ENCODE measurements around the gene KRT7.
"Not testable (repeated sequence)": the region's sequence is repeated elsewhere in the genome, so short reads cannot be mapped to it uniquely, and the experiment has no call there.

Gene KRT7

DNA sequence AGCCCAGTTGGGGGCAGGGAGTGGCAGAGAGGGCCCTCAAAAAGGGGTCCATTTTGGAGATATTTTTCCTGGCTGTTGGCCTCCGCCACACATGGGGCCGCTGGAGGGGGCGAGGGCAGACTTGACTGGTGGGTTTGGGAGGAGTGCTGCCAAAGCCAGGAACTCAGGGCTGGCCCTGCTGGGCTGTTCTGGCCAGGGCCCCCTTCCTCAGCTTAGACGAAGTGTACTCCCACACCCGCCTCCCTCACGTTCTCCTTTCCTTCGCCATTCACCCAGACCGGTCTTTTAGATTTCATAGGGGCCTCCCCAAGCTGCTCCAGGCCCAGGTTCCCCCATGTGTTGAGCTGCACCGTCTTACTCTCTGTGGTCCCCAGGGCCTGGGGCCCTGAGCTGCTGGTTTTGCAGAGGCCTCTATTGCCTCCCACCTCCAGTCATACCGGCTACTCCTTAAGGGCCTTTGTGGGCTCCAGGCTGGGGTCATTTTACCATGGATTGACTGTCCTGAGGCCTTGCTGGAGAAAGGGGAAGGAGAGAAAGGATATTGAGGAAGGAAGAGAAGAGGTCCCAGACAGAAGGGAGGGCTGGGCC, 1.3 kb downstream of the KRT7 start:
- FAIRE-seq (no peak), DNase-seq (ENCODE audit: insufficient read length) (no peak)
- TF ChIP-seq TAF1 (IDR thresholded peaks at IDR 0.05; ENCODE audit: borderline replicate concordance, low read depth, low read length) (no peak), POLR2AphosphoS5 (IDR thresholded peaks at IDR 0.05; ENCODE audit: low read depth, low read length) (no peak), POLR2A (IDR thresholded peaks at IDR 0.05; ENCODE audit: low read depth, low read length) (no peak)

DNA sequence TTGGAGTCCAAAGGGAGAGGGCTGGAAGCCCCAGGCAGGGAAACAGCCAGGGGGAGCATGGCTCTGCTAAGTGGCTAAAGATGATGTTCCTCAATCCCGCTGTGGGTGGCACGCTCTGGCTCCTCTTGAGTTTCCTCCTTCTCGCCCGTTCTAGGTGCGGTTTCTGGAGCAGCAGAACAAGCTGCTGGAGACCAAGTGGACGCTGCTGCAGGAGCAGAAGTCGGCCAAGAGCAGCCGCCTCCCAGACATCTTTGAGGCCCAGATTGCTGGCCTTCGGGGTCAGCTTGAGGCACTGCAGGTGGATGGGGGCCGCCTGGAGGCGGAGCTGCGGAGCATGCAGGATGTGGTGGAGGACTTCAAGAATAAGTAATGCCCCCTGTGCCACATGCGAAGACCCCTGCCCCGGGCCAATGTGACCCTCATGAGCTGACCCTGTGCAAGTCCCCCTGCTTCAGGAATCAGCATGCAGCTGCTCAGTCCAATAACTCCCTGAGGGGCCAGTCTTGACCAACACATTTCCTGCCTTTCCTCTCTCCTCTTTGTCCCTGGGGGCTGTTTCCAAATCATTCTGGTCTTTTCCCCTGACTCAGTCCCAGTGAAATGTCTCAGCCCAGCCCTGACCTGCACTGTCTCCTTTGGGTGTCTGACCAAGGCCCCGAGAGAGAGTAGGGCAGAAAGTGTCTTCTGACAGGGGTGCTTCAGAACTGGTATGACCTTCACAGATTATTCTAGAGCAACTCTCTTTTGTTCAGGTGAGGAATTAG, 2.1 kb downstream of the KRT7 start:
- DNase-seq (ENCODE audit: insufficient read length), result no peak
- FAIRE-seq, result no peak
- TF ChIP-seq TAF1 (IDR thresholded peaks at IDR 0.05; ENCODE audit: borderline replicate concordance, low read depth, low read length) (no peak), POLR2A (IDR thresholded peaks at IDR 0.05; ENCODE audit: low read depth, low read length) (no peak), POLR2AphosphoS5 (IDR thresholded peaks at IDR 0.05; ENCODE audit: low read depth, low read length) (no peak)

DNA sequence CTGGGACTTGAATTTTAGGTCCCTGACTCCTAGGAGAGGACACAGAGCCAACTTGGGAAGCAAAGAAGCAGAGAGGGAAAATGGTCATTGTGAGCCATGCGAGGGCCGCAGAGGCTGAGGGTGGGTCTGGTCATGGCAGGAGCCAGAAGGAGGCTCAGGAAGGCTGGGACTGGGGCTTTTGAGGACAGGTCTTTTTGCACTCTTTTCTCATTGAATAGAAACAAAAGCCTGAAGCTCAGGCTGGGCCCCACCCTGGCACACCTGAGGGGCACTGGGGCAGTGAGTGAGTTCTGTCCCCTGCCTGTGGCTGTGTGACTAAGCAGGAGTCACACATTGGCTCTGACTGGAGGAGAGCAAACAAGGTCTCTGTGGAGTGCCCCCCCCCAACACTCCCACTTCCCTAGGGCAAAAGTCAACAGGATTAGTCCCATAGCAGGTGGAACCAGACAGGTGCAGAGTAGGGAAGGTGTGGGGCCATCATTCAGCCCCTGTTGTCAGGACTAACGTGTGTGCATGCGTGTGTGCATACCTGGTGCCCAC, 2.8 kb downstream of the KRT7 start:
- no peak for DNase-seq (ENCODE audit: insufficient read length)
- TF ChIP-seq POLR2AphosphoS5 (IDR thresholded peaks at IDR 0.05; ENCODE audit: low read depth, low read length) (no peak), POLR2A (IDR thresholded peaks at IDR 0.05; ENCODE audit: low read depth, low read length) (no peak)
- no peak for FAIRE-seq

DNA sequence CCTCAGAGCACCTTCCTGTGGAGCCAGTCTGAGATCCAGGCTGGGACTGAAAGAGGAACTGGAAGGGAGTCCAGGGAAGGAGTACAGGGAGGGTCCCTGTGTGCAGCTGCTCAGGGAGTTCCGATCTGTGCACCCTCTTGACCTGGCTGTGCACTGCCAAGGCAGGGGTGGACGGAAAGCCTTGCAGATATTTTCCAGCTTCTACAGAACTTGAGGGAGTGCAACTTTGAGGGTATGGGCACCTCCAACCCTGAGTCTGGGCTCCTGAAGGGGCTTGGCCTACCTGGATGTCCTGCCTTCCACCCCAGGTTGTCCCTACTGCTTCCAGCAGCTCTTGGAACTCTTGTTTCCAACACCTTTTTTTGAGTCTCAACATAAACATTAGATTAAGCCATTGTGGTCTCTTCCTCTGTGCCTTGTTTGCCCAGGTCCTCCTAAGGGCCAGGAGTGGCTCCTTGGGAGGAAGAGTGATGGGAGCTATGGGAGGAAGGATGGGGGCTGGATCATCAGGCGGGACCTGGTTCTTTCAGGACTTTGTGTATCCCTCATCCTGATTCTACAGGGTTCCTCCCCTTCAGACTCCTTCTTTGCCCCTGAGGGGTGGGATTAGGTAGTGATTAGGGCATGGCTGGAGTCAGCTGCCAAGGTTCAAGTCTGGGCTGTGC, 3.5 kb downstream of the KRT7 start:
- DNase-seq (ENCODE audit: insufficient read length) (no peak), FAIRE-seq (no peak)
- TF ChIP-seq POLR2A (IDR thresholded peaks at IDR 0.05; ENCODE audit: low read depth, low read length) (no peak), TAF1 (IDR thresholded peaks at IDR 0.05; ENCODE audit: borderline replicate concordance, low read depth, low read length) (no peak)

DNA sequence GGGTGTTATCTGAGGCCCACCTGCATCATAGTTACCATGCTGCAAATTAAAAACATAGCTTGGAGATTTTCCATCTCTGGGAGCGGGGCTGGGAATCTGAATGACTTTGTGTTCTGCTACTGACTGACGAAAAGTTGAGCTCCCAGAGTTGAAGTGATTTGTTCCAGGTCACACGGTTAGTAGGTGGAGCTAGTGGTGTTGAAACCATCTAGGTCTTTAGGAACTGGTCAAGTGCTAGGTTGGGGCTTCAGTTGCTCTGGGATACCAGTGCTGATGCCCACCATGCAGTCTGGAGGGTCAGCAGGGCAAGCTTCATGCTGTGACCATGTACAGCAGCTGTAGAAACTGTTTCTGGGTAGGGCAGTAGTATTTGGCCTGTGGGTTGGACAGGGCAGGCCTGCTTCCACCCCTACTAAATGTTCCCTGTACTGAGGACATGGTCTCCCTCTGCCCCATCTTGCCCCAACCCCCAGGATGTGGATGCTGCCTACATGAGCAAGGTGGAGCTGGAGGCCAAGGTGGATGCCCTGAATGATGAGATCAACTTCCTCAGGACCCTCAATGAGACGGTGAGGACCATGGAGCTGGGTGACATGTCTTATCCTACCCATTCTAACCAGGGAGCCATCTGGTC, 5.3 kb downstream of the KRT7 start:
- TF ChIP-seq TAF1 (IDR thresholded peaks at IDR 0.05; ENCODE audit: borderline replicate concordance, low read depth, low read length) (no peak), POLR2A (IDR thresholded peaks at IDR 0.05; ENCODE audit: low read depth, low read length) (no peak), POLR2AphosphoS5 (IDR thresholded peaks at IDR 0.05; ENCODE audit: low read depth, low read length) (no peak)
- DNase-seq (ENCODE audit: insufficient read length), result no peak
- no peak for FAIRE-seq

DNA sequence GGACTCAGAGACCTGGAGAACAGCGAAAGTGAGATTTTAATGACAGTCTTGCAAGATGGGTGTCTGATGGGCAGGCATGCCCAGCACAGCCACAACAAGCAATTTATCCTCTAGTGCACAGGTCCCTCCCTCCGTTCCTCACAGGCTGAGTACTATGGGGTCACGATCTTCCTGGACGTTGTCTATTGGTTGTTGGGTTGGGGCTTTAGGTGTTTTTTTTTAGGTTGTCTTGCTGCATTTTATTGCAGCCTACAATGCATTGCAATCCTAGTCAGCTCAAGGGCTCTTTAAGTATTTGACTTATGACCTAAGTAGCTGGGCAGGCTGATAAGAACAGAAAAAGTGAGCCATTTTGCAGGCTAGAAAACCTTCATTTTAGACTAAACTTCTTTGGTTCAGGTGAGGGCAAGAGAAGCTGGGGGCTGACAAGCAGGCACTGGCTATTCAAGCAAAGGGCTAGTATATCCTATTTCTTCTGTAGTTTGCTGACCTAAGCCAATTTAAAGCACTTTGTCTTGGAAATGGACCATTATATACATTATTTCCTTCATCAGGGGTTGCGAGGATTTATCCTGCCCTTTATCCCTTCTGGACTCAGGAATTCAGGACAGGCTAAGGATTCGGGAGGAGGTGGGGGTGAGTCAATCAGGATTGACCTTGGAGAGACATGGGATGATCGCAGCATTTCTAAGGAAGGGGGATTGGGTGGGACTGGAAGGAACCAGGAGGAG, 6.0 kb downstream of the KRT7 start:
- no peak for TF ChIP-seq POLR2AphosphoS5 (IDR thresholded peaks at IDR 0.05; ENCODE audit: low read depth, low read length)
- no peak for TF ChIP-seq TAF1 (IDR thresholded peaks at IDR 0.05; ENCODE audit: borderline replicate concordance, low read depth, low read length)
- peak; percentile 42 for FAIRE-seq
- DNase-seq (ENCODE audit: insufficient read length), result no peak

DNA sequence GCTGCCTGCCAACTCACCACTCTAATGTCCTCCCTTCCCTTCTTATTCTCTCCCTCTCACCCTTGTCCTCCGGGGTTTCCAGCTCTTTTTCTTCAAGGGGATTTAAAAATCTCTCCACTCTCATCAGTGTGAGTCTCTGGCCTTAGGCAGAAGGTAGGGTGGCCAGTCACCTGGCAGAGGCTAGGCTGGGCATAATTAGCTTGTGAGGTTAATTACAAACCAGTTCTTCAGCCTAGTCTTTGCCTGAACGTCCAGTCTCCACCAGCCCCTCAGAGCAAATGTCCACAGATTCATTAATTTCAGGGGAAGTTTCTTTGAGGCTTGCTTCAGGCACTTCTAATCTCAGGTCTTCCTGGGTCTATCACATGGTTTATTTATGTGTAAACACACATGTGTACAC, 6.7 kb downstream of the KRT7 start:
- FAIRE-seq (no peak), DNase-seq (ENCODE audit: insufficient read length) (no peak)
- TF ChIP-seq POLR2A (IDR thresholded peaks at IDR 0.05; ENCODE audit: low read depth, low read length) (no peak), POLR2AphosphoS5 (IDR thresholded peaks at IDR 0.05; ENCODE audit: low read depth, low read length) (no peak), TAF1 (IDR thresholded peaks at IDR 0.05; ENCODE audit: borderline replicate concordance, low read depth, low read length) (no peak)

DNA sequence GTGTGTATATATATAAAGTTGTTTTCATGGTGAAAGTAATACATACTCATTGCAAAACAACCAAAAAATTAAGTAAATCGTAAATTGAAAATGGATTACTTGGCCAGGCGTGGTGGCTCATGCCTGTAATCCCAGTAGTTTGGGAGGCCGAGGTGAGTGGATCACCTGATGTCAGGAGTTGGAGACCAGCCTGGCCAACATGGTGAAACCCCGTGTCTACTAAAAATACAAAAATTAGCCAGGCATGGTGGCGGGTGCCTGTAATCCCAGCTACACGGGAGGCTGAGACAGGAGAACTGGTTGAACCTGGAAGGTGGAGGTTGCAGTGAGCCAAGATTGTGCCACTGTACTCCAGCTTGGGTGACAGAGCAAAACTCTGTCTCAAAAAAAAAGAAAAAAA, 7.2 kb downstream of the KRT7 start:
- not testable (repeated sequence) for FAIRE-seq; DNase-seq (ENCODE audit: insufficient read length)

DNA sequence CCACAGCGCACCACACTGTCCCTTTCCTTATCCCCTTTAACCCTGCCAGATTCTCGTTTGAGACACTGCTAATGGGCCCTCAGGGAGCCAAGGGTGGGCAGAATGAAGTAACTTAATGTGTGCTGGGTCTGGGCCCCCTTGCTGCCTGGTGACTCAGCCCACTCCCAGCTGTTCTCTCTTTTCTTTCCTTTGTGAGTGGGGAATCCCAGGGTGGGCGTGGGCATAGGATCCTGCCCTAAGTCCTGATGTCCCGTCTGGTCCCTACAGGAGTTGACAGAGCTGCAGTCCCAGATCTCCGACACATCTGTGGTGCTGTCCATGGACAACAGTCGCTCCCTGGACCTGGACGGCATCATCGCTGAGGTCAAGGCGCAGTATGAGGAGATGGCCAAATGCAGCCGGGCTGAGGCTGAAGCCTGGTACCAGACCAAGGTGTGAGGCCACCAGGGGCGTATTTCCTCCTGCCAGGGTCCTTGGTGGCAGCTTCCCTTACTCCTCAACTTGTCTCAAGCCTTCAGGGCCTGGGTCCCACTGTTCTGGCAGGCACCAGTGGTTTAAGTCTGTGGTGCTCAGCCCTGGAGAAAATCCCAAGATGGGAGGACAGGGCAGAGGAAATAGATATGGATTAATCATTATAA, 8.3 kb downstream of the KRT7 start:
- no peak for DNase-seq (ENCODE audit: insufficient read length)
- FAIRE-seq, result peak; percentile 21
- TF ChIP-seq TAF1 (IDR thresholded peaks at IDR 0.05; ENCODE audit: borderline replicate concordance, low read depth, low read length) (no peak), POLR2AphosphoS5 (IDR thresholded peaks at IDR 0.05; ENCODE audit: low read depth, low read length) (no peak), POLR2A (IDR thresholded peaks at IDR 0.05; ENCODE audit: low read depth, low read length) (no peak)

DNA sequence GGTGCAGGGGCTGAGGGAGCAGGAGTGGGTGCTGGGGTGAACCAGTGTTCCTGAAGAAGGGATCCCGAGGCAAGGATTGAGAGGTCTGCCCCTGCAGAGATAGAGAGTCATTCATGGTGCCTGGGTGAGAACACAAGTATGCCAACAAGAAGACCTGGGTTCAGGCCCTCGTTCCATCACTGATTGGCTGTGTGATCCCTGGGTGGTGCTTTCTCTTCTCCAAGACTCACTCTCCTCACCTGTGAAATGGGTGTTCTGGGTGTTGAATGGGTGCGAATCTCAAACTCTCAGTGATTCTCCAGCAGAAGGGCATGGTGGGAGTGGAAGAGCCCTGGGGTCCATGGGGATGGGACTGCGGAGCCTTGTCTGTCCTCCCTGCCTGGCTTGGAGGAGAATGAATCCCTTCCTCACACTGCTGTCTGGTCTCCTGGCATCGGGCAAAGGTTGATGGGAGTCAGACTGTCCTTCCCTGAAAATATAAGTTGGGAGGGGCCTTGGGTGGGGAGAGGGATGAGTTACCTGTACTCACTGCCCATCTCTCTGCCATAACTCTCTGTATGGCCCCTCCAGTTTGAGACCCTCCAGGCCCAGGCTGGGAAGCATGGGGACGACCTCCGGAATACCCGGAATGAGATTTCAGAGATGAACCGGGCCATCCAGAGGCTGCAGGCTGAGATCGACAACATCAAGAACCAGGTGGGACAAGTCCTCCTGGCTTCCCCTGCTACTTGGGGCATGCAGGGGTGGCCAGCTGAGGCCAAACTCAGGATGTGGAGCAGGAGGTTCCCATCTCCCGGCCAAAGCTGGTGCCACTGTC, 9.6 kb downstream of the KRT7 start:
- DNase-seq (ENCODE audit: insufficient read length) (no peak), FAIRE-seq (no peak)
- TF ChIP-seq POLR2AphosphoS5 (IDR thresholded peaks at IDR 0.05; ENCODE audit: low read depth, low read length) (no peak), TAF1 (IDR thresholded peaks at IDR 0.05; ENCODE audit: borderline replicate concordance, low read depth, low read length) (no peak), POLR2A (IDR thresholded peaks at IDR 0.05; ENCODE audit: low read depth, low read length) (no peak)

All from GM12892 (cell line).